Adipose tissue (tissue), 3 donors: ENCODE measurements around the gene IRF1. TPM values are rescaled to one million over a fixed set of nuclear protein-coding genes. Genes with fewer than 3 reads are reported as not detected.

Experiments
- H3K27ac ChIP-seq: one replicate; pipeline ENCODE4 v1.5.1; 2013; ENCODE audit warnings: low read depth, low read length
- WGBS, 3 donors: extraction: QIAGEN DNeasy Blood & Tissue Kit; methylation state at CpG; one replicate each; pipeline ENCODE4 v1.1.7; 2013; 5-methylcytosine and 5-hydroxymethylcytosine counted together
- polyA plus RNA-seq, 3 donors: library from polyadenylated mRNA; stranded (reverse); fragments of 200-250 nt; gene quantifications; one replicate each; pipeline ENCODE4 v1.2.3, GENCODE V29; 2013
- donor health status: healthy with polysubstance abuse.
- donor health status: Bipolar disorder and iron deficiency.
- donor health status: healthy.

The IRF1 gene
- polyA plus RNA-seq, 3 donors, result 9.1 to 90.5 (median 58.0) TPM

DNA sequence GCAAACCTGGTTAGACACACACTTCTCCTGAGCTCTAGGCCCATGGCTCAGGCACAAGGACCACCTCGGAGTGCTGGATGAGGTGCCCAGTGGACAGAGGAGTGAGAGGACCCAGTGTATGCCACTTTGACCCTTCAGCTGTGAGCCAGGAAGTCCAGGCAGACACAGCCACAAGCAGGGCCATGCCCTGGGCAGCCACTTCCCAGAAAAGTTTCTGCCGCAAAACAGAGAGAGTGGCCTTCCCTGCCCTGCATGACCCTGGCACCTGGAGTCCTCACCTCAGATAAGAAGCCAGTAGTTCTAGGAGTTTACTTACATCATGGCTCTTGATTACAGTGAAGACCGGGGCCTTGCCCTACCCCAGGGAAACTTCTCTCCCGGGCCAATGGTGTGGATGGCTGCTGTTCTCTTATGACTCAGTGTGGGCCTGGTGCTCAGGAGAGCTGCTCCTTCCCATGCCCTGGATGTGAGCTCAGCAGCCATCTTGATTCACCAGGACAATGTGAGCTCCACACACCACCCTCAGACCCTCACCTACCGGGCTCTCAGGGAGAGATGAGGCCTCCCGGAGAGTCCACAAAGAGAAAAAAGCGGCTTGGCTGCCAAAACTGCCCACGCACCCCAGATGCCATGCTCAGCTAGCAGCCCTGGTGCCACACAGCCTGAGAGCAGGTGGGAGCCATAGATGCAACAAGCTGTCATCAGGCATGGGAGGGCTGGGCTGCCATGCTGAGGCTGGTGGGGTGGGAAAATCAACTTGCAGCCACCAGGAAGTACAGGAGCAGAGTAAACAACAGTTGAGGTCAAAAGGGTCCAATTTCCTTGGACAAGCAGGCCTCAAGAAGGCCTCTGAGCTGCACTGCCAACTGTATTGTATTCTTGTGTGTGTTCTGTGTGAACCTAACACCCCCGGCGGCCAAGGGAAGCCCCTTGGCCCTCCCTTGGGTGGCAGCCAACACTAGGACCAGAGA is 11.7 kb upstream of the IRF1 start:
- WGBS, 3 donors, result 65 to 76% (median 73%) methylated on average over 10 of the region's 10 CpGs
- no peak overlapping the region for H3K27ac ChIP-seq

DNA sequence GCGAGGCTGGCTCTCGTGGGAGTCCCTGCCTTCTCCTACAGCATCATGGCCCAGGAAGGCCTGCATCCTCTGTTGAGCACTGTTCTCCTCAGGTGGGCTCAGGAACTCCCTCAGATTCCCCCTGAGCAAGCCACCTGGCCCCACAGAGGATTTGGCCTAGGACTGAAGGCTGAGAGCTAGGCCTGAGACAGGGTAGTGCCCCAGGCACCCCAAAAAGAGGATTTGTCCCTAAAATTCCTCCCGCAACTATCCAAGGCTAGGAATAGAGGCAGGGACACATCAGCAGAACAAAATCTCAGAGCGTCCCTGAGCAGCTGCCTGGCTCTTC is 11.0 kb upstream of the IRF1 start:
- 64 to 82% (median 82%) methylated on average over 4 of the region's 4 CpGs for WGBS, 3 donors
- no peak overlapping the region for H3K27ac ChIP-seq

- no peak overlapping the region for H3K27ac ChIP-seq
- 37 to 42% (median 38%) methylated on average over 6 of the region's 6 CpGs for WGBS, 3 donors
Measured at GRCh38 chr5:132500931-132501628, 10.5 kb upstream of the IRF1 start.

DNA sequence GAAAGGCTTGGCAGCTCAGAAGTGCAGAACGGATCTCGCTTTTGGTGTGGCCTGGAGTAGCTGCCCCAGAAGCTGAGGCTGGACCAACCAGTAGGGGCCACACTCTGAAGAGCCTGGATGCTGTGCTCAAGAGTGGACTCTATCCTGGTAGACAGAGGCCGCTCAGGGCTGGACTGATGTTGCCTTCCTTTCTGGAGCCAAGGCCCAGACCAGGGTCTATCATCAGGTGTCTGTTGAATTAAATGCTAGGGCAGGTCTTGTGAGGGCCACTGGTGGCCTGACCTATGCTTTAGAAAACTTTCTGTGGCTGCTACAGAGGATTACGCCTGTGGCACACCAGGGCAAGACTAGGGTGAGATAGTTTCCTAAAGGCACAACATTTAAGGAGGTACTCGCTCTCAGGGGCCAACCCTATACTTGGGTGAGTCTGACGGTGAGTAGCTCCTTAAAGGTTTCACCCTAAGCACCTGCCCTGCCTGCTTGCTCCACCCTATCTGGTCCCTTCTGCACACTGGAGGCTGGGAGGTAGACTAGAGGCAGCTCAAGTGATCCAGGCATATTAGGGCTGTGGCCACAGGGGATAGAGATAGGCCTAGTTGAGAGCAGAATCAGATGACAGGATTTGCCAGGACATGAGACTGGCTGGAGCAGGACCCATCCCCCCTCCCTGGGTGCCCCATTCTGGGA is 9.8 kb upstream of the IRF1 start:
- 89 to 96% (median 94%) methylated on average over 6 of the region's 6 CpGs for WGBS, 3 donors
- H3K27ac ChIP-seq, result no peak overlapping the region

- H3K27ac ChIP-seq, result no peak overlapping the region
- 57 to 68% (median 67%) methylated on average over 9 of the region's 9 CpGs for WGBS, 3 donors
Measured at GRCh38 chr5:132499440-132500243, 9.1 kb upstream of the IRF1 start.

DNA sequence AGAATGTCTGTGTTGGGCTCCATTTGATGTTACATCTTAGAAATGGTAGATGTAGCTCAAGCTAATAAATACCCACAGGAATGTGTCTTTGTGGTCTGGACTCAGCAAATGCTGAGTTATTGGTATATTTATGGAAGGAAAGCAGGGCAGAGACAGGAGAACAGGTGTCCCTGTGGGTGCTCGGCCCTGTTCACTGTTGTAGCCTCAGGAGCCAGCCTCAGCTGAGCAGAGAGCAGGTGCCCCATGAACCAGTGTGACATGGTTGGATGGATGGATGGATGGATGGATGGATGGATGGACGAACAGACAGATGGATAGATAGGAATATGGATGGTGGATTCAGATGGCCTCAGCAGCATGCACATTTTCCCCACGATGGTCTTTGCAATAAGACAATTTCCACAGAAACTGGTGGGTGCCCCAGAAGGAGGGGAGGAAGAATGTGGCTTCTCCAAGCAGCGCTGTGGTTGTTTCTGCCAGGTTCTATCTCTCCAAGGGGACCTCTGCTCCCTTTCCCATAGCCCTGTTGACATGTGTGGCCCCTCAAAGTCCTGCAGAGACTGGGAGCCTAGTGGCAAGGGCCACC is 8.2 kb upstream of the IRF1 start:
- H3K27ac ChIP-seq, result peak overlapping the region; percentile 65
- 82 to 87% (median 84%) methylated on average over 4 of the region's 4 CpGs for WGBS, 3 donors

DNA sequence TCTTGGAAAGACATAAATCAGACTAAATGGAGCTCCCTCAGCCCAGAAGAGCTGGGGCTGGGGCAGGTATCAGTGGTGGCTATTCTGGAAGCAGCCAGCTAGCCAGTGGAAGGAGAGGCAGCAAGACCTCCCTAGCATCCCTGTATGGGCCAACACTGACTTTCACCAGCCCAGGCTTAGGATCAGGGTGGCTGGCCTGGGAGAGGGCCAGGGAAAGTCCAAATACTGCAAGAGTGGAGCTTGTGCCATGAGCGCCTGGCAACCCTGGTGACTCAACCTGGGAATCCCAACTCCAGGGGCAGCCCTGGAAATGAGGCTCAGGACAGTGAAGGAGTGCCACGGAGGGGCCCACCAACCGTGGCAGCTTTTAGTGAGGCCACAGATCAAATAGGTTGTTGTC is 7.6 kb upstream of the IRF1 start:
- 81 to 90% (median 84%) methylated on average over 3 of the region's 3 CpGs for WGBS, 3 donors
- H3K27ac ChIP-seq, result peak overlapping the region; percentile 65

DNA sequence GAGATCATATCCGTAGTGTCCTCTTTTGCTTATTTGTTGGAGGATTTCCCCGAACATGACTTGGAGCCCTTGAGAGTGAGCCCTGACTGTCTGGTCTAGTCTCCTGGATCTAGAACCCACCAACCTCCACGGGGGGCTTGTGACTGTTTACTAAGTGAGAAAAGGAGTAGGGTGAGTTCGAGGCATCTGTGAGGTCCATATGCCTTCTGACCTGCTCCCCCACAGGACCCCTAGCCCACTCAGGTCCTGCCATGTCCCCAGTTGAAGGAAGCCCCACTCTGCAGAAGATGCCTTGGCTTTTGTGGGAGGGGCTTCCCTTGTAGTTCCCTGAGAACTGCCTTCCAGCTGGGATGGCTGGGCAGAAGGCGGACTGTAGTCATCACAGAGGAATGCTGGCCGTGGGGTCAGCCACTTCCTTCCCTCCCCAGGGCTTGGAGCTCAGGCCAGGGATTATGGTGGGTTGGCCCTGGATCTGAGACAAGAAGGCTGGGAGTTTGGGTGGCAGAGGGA is 7.0 kb upstream of the IRF1 start:
- H3K27ac ChIP-seq, result peak overlapping the region; percentile 65
- WGBS, 3 donors, result 32 to 51% (median 44%) methylated on average over 6 of the region's 6 CpGs

GRCh38 chr5:132496631-132497487 is 6.3 kb upstream of the IRF1 start:
- H3K27ac ChIP-seq, result peak overlapping the region; percentile 56
- 1 to 3% (median 2%) methylated on average over 62 of the region's 62 CpGs for WGBS, 3 donors

DNA sequence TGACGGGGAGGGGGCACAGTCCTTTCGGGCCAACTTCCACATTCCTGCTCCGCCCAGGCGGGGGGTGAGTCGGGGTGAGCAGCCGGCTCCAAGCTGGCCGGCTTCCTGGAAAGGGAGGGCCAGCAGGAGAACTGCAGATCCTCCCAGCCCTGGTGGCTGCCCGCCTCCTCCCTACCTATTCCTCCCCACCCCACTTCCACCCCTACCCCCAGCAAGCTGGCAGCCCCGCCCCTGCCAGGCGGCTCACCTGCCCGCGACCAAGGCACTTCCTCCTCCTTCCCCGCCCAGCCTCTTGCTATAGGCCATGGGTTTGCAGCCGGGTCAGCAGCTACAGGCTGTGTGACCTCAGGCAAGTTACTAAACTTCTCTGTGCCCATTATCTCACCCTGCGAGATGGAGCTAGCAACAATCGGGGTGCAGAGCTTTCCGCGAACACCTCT is 5.6 kb upstream of the IRF1 start:
- 0% methylated on average over 18 of the region's 18 CpGs for WGBS, 3 donors
- H3K27ac ChIP-seq, result peak overlapping the region; percentile 22

DNA sequence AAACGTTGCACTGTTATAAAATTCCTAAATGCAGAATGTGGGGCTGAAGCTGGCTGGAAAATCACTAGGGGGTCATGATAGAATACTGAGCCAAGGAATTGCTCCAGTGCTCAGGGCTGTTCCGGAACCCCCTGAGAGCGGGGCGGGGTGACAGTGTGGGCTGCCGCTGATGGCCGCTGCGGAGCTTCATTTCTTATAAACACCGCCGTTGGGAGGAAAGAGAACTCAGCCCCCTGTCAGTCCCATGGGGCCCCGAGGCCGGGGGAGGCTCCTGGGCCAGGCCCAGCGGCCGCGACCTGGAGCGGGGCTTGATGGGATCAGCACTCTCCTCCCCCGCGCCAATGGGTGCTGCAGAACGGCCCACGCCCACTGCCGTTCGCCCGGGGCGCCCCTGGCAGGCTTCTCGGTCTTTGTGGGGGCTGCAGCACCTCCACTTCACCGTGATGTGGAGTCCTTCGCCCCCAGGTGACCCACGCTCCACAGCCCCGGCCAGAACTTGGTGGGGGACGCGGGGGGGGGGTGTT is 5.2 kb upstream of the IRF1 start:
- H3K27ac ChIP-seq, result peak overlapping the region; percentile 22
- WGBS, 3 donors, result 0% methylated on average over 30 of the region's 30 CpGs

DNA sequence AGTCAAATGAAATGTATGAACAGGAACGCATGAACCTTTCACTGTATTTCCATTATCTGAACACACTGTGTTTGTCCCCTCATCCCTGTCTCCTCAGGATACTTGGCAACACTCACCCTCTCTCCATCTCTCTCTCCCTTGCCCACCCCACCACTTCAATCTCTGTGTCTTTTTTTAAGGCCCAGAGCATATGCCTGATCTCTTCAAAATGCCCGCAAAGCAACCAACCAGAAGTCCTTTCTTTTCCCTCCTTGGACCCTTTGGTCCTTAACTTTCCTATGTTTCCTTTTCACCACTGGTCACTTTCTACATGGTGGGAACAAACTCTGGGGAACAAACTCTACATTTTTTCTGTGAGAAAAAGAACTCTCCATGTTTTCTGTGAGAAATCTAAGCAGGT is 3.2 kb upstream of the IRF1 start:
- no peak overlapping the region for H3K27ac ChIP-seq
- WGBS, 3 donors, result 94 to 98% (median 97%) methylated on average over 2 of the region's 2 CpGs

DNA sequence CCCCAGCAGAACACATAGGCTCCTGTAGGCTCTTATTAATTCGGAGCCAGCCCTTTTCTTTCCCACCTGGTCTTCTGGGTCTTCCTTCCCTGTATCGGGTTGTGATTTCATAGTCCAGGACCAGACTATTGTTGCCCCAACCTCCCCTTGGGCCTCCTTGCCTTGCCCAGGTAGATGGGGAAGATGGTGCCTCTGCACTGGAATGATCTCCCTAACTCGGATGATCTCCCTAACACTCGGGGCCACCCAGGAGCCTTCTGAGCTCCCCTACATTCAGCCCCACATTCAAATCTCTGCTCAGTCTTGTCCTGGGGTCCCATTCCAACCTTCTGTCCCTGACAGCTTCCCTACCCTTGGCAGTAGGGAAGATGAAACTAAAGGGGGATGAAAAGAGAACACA is 2.7 kb upstream of the IRF1 start:
- WGBS, 3 donors, result 91 to 98% (median 93%) methylated on average over 4 of the region's 4 CpGs
- no peak overlapping the region for H3K27ac ChIP-seq

DNA sequence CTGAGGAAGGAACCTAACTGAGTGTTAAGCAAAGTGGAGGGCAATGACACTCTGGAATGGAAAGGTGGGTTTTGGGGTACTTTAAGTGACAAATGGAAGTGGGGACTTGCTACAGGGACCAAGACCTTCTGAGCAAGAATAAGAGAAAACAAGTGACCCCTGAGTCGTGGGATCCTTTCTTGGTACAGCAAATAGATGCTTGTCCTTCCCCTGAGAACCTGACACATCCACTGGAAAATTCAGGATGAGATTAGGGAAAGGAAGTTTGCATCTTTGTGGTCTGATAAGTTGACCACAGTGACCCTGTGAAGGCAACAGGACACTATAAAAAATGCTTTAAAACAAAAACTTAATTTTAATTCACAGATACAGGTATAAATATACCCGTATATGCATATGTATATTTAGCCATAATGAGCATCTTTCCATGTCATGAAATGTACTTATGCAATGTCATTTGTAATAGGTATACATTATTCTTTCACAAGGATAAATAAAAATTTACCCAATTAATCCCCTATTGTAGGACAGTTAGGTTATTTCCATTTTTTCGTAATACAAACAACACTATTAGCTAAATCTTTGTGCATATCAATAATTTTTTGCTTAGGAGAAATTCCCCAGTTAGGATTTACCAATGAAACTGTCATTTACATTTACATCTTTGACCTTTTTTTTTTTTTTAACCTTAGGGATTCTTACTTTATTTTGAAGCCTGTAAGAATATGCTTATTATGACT is 2.0 kb upstream of the IRF1 start:
- WGBS, 3 donors, result 83 to 92% (median 90%) methylated on average over 3 of the region's 3 CpGs
- H3K27ac ChIP-seq, result no peak overlapping the region

GRCh38 chr5:132491368-132492364 is 1.1 kb upstream of the IRF1 start:
- H3K27ac ChIP-seq, result peak overlapping the region; percentile 96

More at GRCh38 chr5:132491368-132492364, 1.1 kb upstream of the IRF1 start:
- WGBS, 3 donors, result 51 to 57% (median 54%) methylated on average over 22 of the region's 22 CpGs
